Lower leg skin (tissue), 3 donors: ENCODE results near the gene WIZ.

ENCODE experiments used
- POLR2A ChIP-seq, 2 donors: fragments of 450-650 bp; IDR thresholded peaks; one replicate each; pipeline ENCODE4 v1.6.1; 2016 to 2017; ENCODE audit warnings: antibody characterized with exemption in 2 of 2, mild to moderate bottlenecking in 1 of 2, moderate library complexity in 1 of 2
- TF ChIP-seq, protein P1 (sequence below), 3 donors: fragments of 450-650 bp; IDR thresholded peaks; one replicate each; pipeline ENCODE4 v1.5.1; 2016; ENCODE audit warnings: antibody characterized with exemption in 3 of 3, mild to moderate bottlenecking in 3 of 3, moderate library complexity in 2 of 3

DNA sequence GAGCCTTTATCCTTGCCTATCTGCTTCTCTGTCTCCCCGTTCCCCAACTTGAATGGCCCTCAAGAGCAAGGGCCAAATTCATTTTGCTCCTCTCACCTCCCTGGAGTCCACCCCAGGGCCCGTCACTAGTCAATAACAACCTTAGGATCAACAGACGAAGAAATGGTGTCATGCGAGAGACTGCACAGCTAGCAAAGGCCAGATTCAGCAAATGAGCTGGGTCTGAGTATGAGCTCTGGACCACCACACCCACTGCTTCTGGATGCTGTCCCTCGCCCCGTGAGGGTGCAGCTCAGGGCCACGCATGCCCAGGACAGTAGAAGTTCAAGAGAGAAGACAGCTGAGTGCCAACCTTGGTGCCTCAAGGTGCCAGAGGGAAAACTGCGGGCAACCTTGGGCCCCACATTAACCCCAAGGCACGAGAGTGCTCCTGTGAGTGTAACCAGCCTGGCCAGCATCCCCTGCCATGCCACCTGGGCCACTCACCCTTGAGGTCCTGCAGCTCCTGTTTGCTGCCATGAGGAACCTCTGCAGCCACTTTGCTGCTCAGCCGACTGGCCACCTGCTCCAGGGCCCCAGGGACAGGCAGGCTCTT lies 19.1 kb downstream of the WIZ start:
- TF ChIP-seq, protein P1, sequence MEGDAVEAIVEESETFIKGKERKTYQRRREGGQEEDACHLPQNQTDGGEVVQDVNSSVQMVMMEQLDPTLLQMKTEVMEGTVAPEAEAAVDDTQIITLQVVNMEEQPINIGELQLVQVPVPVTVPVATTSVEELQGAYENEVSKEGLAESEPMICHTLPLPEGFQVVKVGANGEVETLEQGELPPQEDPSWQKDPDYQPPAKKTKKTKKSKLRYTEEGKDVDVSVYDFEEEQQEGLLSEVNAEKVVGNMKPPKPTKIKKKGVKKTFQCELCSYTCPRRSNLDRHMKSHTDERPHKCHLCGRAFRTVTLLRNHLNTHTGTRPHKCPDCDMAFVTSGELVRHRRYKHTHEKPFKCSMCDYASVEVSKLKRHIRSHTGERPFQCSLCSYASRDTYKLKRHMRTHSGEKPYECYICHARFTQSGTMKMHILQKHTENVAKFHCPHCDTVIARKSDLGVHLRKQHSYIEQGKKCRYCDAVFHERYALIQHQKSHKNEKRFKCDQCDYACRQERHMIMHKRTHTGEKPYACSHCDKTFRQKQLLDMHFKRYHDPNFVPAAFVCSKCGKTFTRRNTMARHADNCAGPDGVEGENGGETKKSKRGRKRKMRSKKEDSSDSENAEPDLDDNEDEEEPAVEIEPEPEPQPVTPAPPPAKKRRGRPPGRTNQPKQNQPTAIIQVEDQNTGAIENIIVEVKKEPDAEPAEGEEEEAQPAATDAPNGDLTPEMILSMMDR (IDR thresholded peaks at IDR 0.05) = no peak
- no peak for TF ChIP-seq POLR2A (IDR thresholded peaks at IDR 0.05)
